Panc1 (cell line): ENCODE measurements around the gene NR1H2. TPM values are rescaled to one million over a fixed set of nuclear protein-coding genes. Genes with fewer than 3 reads are reported as not detected.

Source experiments
- ATAC-seq: fragments of 200-7000 bp; cut with Tn5 transposase; 2 replicates; pipeline ENCODE4 v1.9.1; 2020; ENCODE audit warnings: mild to moderate bottlenecking, moderate library complexity
- BruUV-seq: library from RNA; stranded (reverse); fragments of 400-500 nt; replicated peaks from 2 replicates; lab custom pipeline; 2021; lab: Mats Ljungman, UMichigan
- CTCF ChIA-PET: fragments of 300-600 bp; sonication (Branson Sonifier 250); formaldehyde crosslinking; loops from one replicate; lab custom pipeline; 2022; ENCODE audit warnings: antibody characterized with exemption; lab: Charles Lee
- POLR2A ChIA-PET: fragments of 300-600 bp; sonication (Branson Sonifier 250); formaldehyde crosslinking; loops from one replicate; lab custom pipeline; 2022; ENCODE audit warnings: antibody characterized with exemption; lab: Charles Lee
- DNase-seq: peaks from one replicate; pipeline ENCODE4 v3.0.0-alpha.2; 2010; ENCODE audit warnings: low read depth, low spot score
- H3K27ac ChIP-seq: 2 replicates; pipeline ENCODE4 v1.5.1; 2011; ENCODE audit warnings: mild to moderate bottlenecking, low read length, inconsistent platforms
- H3K27me3 ChIP-seq: fragments of 200-500 bp; sonication (Bioruptor generic); 2 replicates; pipeline ENCODE4 v1.6.0; 2014; ENCODE audit warnings: low read length, inconsistent platforms; ENCODE audit not compliant: control insufficient read depth, insufficient read depth
- H3K36me3 ChIP-seq: fragments of 200-500 bp; sonication (Bioruptor generic); 2 replicates; pipeline ENCODE4 v1.5.1; 2014; ENCODE audit warnings: inconsistent platforms, mild to moderate bottlenecking, low read length, moderate library complexity; ENCODE audit not compliant: control insufficient read depth, insufficient read depth
- H3K4me1 ChIP-seq: 2 replicates; pipeline ENCODE4 v1.5.1; 2011; ENCODE audit warnings: inconsistent platforms, mild to moderate bottlenecking, low read length, moderate library complexity; ENCODE audit not compliant: control insufficient read depth, insufficient read depth
- H3K4me3 ChIP-seq, 2 experiments: 2 replicates each; pipeline ENCODE4 v1.5.1; 2011 to 2012; ENCODE audit warnings: low read depth in 2 of 2, low read length in 2 of 2, mild to moderate bottlenecking in 2 of 2, inconsistent platforms in 1 of 2, moderate library complexity in 1 of 2
- H3K9me3 ChIP-seq: fragments of 200-500 bp; sonication (Bioruptor generic); 2 replicates; pipeline ENCODE4 v1.5.1; 2014; ENCODE audit warnings: low read depth, mild to moderate bottlenecking, inconsistent platforms, low read length, moderate library complexity; ENCODE audit not compliant: control insufficient read depth, insufficient read depth
- CTCF ChIP-seq: fragments of 450-650 bp; IDR thresholded peaks from 2 replicates; pipeline ENCODE4 v1.5.1; 2017; ENCODE audit warnings: mild to moderate bottlenecking
- POLR2AphosphoS5 ChIP-seq: IDR thresholded peaks from 2 replicates; pipeline ENCODE4 v1.6.1; 2012; ENCODE audit warnings: mild to moderate bottlenecking, low read depth, low read length, moderate library complexity
- REST ChIP-seq, 2 experiments: IDR thresholded peaks; 2 replicates each; pipeline ENCODE4 v1.6.1; 2011 to 2012; ENCODE audit warnings: low read depth in 2 of 2, control low read depth in 1 of 2, low read length in 1 of 2, mild to moderate bottlenecking in 1 of 2, moderate library complexity in 1 of 2; ENCODE audit not compliant: insufficient read depth in 1 of 2
- SIN3A ChIP-seq: IDR thresholded peaks from 2 replicates; pipeline ENCODE4 v1.6.1; 2012; ENCODE audit warnings: low read depth, mild to moderate bottlenecking, low read length, moderate library complexity, borderline replicate concordance; ENCODE audit not compliant: insufficient read depth
- TCF7L2 ChIP-seq: IDR thresholded peaks from 2 replicates; pipeline ENCODE4 v1.6.1; 2011; ENCODE audit warnings: mild to moderate bottlenecking, low read depth, low read length, inconsistent platforms
- in situ Hi-C: cut with HindIII; loops from 2 replicates; pipeline ENCODE4 v1.10.0; 2016; ENCODE audit warnings: low sequenced_read_pairs, low pct_unique_long_range_greater_than_20kb
- intact Hi-C: fragments of 100-400 bp; cut with micrococcal nuclease; formaldehyde crosslinking; loops from one replicate; pipeline ENCODE4 v1.10.0; 2022; ENCODE audit not compliant: unreplicated experiment
- total RNA-seq: library from RNA; stranded (reverse); gene quantifications from one replicate; pipeline ENCODE4 v1.2.1, GENCODE V29; 2021; ENCODE audit not compliant: unreplicated experiment

NR1H2 gene
- total RNA-seq, 1 experiment from 2014 or later: 55.8 TPM

- BruUV-seq: no TSS peak
- CTCF ChIA-PET: interaction anchor here (0.7 kb wide), 1 partner anchor 381 kb away, joined by 5 read pairs; no protein-coding TSS in a partner anchor
- in situ Hi-C loops (no loop called here), intact Hi-C loops (no loop called here)
- no peak for DNase-seq
- TF ChIP-seq SIN3A (no peak), REST (IDR thresholded peaks at IDR 0.05; ENCODE audit: insufficient read depth in 1 of 2, low read depth in 2 of 2, low read length in 1 of 2) (no peak), CTCF (no peak), TCF7L2 (no peak), POLR2AphosphoS5 (no peak)
- Histone ChIP-seq H3K9me3 (no peaks in the 10 kb centered on the region), H3K27me3 (no peaks in the 10 kb centered on the region), H3K4me3 (no peak overlapping the region), H3K27ac (no peak overlapping the region), H3K36me3 (no peaks in the 10 kb centered on the region), H3K4me1 (no peaks in the 10 kb centered on the region)
- ATAC-seq: no peak
- POLR2A ChIA-PET: no interaction called here
These were observed 46.4 kb downstream of the NR1H2 start for GRCh38 chr19:50422397-50423278.

- no peak for ATAC-seq
- TF ChIP-seq SIN3A: no peak
- TF ChIP-seq REST (IDR thresholded peaks at IDR 0.05; ENCODE audit: insufficient read depth in 1 of 2, low read depth in 2 of 2, low read length in 1 of 2): no peak
- no peak for TF ChIP-seq TCF7L2
- TF ChIP-seq CTCF: no peak
- no peak for TF ChIP-seq POLR2AphosphoS5
- CTCF ChIA-PET: interaction anchor here (0.7 kb wide), 1 partner anchor 382 kb away, joined by 5 read pairs; no protein-coding TSS in a partner anchor
- intact Hi-C loops: no loop called here
- POLR2A ChIA-PET: no interaction called here
- no peak for DNase-seq
- H3K4me1 ChIP-seq: no peaks in the 10 kb centered on the region
- H3K4me3 ChIP-seq: no peak overlapping the region
- in situ Hi-C loops: no loop called here
- H3K36me3 ChIP-seq: no peaks in the 10 kb centered on the region
- H3K27ac ChIP-seq: no peak overlapping the region
- no peaks in the 10 kb centered on the region for H3K9me3 ChIP-seq
- no peaks in the 10 kb centered on the region for H3K27me3 ChIP-seq
- no TSS peak for BruUV-seq
These were observed 47.2 kb downstream of the NR1H2 start for GRCh38 chr19:50423279-50424113.
